ENCODE results near the gene DRAP1.

DRAP1 gene

DNA sequence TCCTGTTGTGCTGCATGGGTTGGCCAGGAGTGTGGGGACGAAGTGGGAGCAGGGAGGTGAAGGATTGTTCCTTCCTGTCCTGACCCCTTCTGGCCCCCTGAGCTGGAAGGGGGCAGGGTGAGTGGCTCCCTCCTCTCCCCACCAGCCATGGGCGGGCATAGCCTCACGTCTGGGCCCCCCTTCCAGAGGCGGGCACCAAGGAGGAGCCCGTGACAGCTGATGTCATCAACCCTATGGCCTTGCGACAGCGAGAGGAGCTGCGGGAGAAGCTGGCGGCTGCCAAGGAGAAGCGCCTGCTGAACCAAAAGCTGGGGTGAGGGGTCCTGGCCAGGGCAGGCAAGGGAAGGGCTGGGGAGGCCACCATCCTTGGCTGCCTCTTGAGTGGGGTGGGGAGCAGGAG is 45.7 kb downstream of the DRAP1 start:
- TF ChIP-seq, protein P1, sequence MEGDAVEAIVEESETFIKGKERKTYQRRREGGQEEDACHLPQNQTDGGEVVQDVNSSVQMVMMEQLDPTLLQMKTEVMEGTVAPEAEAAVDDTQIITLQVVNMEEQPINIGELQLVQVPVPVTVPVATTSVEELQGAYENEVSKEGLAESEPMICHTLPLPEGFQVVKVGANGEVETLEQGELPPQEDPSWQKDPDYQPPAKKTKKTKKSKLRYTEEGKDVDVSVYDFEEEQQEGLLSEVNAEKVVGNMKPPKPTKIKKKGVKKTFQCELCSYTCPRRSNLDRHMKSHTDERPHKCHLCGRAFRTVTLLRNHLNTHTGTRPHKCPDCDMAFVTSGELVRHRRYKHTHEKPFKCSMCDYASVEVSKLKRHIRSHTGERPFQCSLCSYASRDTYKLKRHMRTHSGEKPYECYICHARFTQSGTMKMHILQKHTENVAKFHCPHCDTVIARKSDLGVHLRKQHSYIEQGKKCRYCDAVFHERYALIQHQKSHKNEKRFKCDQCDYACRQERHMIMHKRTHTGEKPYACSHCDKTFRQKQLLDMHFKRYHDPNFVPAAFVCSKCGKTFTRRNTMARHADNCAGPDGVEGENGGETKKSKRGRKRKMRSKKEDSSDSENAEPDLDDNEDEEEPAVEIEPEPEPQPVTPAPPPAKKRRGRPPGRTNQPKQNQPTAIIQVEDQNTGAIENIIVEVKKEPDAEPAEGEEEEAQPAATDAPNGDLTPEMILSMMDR (IDR thresholded peaks at IDR 0.05; ENCODE audit: low read depth, low read length): no peak
- DNase-seq (ENCODE audit: low read depth in 2 of 2): no peak
- H3K4me3 ChIP-seq (replicated peaks in 1 of 2; ENCODE audit: low read depth in 2 of 2, low read length in 2 of 2): no peak overlapping the region

DNA sequence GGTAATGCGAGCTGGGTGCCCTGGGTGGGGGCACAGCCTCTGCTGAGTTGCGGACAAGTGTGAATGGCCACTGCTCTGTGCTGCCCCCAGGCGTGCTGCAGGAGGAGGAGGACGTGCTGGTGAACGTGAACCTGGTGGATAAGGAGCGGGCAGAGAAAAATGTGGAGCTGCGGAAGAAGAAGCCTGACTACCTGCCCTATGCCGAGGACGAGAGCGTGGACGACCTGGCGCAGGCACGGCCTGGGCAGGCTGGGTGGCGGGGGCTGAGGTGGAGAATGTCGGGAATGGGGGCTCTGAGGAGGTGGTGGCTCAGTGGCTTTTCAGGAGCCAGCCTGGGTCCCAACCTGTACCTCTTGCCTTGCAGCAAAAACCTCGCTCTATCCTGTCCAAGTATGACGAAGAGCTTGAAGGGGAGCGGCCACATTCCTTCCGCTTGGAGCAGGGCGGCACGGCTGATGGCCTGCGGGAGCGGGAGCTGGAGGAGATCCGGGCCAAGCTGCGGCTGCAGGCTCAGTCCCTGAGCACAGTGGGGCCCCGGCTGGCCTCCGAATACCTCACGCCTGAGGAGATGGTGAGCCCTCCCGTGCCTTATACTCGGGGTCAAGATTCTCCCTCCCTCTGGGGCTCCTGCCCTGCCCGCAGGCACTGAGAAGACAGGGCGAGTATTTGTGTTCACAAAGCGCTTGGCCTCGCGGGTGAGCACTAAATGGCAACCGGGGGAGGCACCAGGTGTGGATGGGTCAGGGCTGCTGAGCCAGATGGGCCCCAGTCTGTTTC is 46.9 kb downstream of the DRAP1 start:
- DNase-seq (ENCODE audit: low read depth in 2 of 2): no peak
- no peak overlapping the region for H3K4me3 ChIP-seq (replicated peaks in 1 of 2; ENCODE audit: low read depth in 2 of 2, low read length in 2 of 2)
- TF ChIP-seq, protein P1 (IDR thresholded peaks at IDR 0.05; ENCODE audit: low read depth, low read length): no peak

DNA sequence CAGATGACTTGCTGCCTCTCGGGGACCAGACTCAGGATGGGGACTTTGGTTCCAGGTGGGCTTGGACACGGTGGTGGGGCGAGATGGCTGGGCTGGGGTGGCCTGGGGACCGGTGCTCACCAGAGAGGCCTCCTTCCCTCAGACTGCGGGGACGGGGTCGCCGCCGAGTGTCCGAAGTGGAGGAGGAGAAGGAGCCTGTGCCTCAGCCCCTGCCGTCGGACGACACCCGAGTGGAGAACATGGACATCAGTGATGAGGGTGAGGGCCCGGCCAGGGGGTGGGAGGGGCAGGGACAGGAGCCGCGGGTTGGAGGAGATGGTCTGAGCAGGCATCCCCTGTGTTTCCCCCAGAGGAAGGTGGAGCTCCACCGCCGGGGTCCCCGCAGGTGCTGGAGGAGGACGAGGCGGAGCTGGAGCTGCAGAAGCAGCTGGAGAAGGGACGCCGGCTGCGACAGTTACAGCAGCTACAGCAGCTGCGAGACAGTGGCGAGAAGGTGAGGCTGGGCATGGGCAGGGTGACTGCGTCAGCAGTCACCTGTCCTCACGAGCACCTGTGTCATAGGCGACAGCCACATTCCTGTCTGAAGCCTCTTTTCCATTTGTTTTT is 48.2 kb downstream of the DRAP1 start:
- no peak overlapping the region for H3K4me3 ChIP-seq (replicated peaks in 1 of 2; ENCODE audit: low read depth in 2 of 2, low read length in 2 of 2)
- DNase-seq (ENCODE audit: low read depth in 2 of 2): no peak
- TF ChIP-seq, protein P1 (IDR thresholded peaks at IDR 0.05; ENCODE audit: low read depth, low read length): no peak

DNA sequence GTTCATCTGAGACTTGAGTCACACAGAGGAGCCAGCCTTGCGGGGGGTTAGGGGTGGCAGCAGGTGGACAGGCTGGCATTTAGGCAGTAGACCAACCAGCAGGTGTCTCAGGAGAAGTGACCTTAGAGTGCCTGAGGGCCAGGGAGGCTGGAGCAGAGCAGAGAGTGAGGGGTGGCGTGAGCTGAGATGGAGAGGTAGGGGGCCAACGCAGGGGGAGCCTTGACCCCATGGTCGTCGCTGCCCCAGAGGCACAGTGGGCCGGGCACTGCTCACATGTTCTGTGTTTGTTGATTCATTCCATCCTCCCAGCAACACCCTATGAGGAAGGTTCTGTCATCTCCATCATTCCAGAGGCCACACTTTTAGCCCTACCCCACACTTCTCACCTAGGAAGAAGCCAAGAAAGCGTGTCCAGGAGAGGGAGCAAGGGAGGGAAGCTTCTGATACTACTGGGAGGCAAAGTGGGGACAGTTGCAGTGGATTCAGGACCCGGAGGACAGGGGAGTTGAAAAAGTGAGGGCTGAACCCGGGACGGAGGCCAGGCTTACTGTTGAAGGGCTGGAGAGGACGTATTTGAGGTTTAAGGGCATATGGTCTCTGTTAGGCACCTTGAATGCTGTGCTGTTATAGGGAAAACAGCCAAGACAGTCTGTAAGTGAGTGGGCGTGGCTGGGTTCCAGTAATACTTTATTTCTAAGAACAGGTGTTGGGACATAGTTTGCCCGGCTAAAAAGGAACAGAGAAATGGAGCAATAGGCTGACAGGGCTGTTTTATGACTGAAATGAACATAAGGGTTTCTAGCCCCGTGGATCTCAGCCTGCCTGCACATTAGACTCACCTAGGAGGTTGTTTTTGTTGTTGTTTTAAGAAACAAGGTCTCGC is 49.6 kb downstream of the DRAP1 start:
- TF ChIP-seq, protein P1 (IDR thresholded peaks at IDR 0.05; ENCODE audit: low read depth, low read length): no peak
- DNase-seq (ENCODE audit: low read depth in 2 of 2): no peak
- H3K4me3 ChIP-seq (replicated peaks in 1 of 2; ENCODE audit: low read depth in 2 of 2, low read length in 2 of 2): no peak overlapping the region

Data from cardiac fibroblast (primary cell).